Fibroblast of lung (primary cell): ENCODE results near the gene ANO10. TPM values are rescaled to one million over a fixed set of nuclear protein-coding genes. Genes with fewer than 3 reads are reported as not detected.

Experiments
- DNase-seq, 2 donors: peaks; one replicate each; pipeline versions ENCODE4 v3.0.0 to v3.0.0-alpha.2; 2010; ENCODE audit warnings: low read depth in 2 of 2
- H2AFZ ChIP-seq: 2 replicates; pipeline ENCODE4 v1.5.1; 2012; ENCODE audit warnings: low read length, control low read depth, inconsistent platforms
- H3K27ac ChIP-seq: 2 replicates; pipeline ENCODE4 v1.5.1; 2011; ENCODE audit warnings: low read length, control low read depth; ENCODE audit not compliant: insufficient read depth
- H3K27me3 ChIP-seq: 2 replicates; pipeline ENCODE4 v1.5.1; 2011; ENCODE audit warnings: mild to moderate bottlenecking, low read length; ENCODE audit not compliant: control insufficient read depth, insufficient read depth
- H3K36me3 ChIP-seq: 2 replicates; pipeline ENCODE4 v1.5.1; 2011; ENCODE audit warnings: low read length; ENCODE audit not compliant: control insufficient read depth, insufficient read depth
- H3K4me1 ChIP-seq: 2 replicates; pipeline ENCODE4 v1.5.1; 2011; ENCODE audit warnings: low read length; ENCODE audit not compliant: control insufficient read depth, insufficient read depth; ENCODE audit errors: extremely low read depth
- H3K4me2 ChIP-seq: 2 replicates; pipeline ENCODE4 v1.5.1; 2011; ENCODE audit warnings: low read length, control low read depth; ENCODE audit not compliant: insufficient read depth; ENCODE audit errors: extremely low read depth
- H3K4me3 ChIP-seq, 4 experiments: fragments of 200-600 bp in 1 of 4; sonication (generic) in 1 of 4; replicated peaks in 1 of 4; 2 replicates each; pipeline ENCODE4 v1.5.1; 2011 to 2016; ENCODE audit warnings: low read length in 4 of 4, low read depth in 3 of 4, mild to moderate bottlenecking in 3 of 4, control low read depth in 2 of 4, inconsistent platforms in 1 of 4, mixed read lengths in 1 of 4; ENCODE audit not compliant: insufficient read depth in 1 of 4; ENCODE audit errors: control extremely low read depth in 1 of 4
- H3K79me2 ChIP-seq: 2 replicates; pipeline ENCODE4 v1.5.1; 2012; ENCODE audit warnings: mild to moderate bottlenecking, low read length, inconsistent platforms; ENCODE audit not compliant: control insufficient read depth, insufficient read depth
- H3K9ac ChIP-seq: 2 replicates; pipeline ENCODE4 v1.5.1; 2011; ENCODE audit warnings: mild to moderate bottlenecking, low read length, control low read depth; ENCODE audit not compliant: insufficient read depth
- H3K9me3 ChIP-seq: 2 replicates; pipeline ENCODE4 v1.5.1; 2012; ENCODE audit warnings: low read depth, low read length; ENCODE audit not compliant: control insufficient read depth, insufficient read depth
- H4K20me1 ChIP-seq: 2 replicates; pipeline ENCODE4 v1.5.1; 2011; ENCODE audit warnings: low read length; ENCODE audit not compliant: control insufficient read depth, insufficient read depth; ENCODE audit errors: extremely low read depth
- CTCF ChIP-seq, 2 donors: IDR thresholded peaks in 1 of 2; conservative IDR thresholded peaks in 1 of 2; 1 replicate in 1 of 2; 2 replicates in 1 of 2; pipeline ENCODE4 v1.5.1; 2011 to 2012; ENCODE audit warnings: low read length in 2 of 2, control low read depth in 1 of 2, inconsistent platforms in 1 of 2, low read depth in 1 of 2, mild to moderate bottlenecking in 1 of 2
- EZH2 ChIP-seq: IDR thresholded peaks from 2 replicates; pipeline ENCODE4 v1.5.1; 2012; ENCODE audit warnings: low read length, control low read depth, mild to moderate bottlenecking; ENCODE audit errors: missing control alignments
- polyA plus RNA-seq, 2 donors: library from polyadenylated mRNA; depleted of rRNA in 1 of 2; stranded (reverse) in 1 of 2; unstranded in 1 of 2; fragments of >200 nt; gene quantifications; 2 replicates each; pipeline ENCODE4 v1.2.1, GENCODE V29; 2011 to 2012; ENCODE audit warnings: missing spikeins in 1 of 2
- total RNA-seq: library from RNA; depleted of rRNA; stranded (reverse); fragments of >200 nt; gene quantifications from 2 replicates; pipeline ENCODE4 v1.2.1, GENCODE V29; 2014

ANO10 gene
- total and polyA plus RNA-seq, 2 donors (not counting 1 experiment from before 2014, with no cell fraction given): 103 to 138 TPM

GRCh38 chr3:43405888-43406642, 215.7 kb downstream of the ANO10 start:
- no peaks in the 10 kb centered on the region for H3K79me2 ChIP-seq
- no peak overlapping the region for H3K4me3 ChIP-seq
- no peak overlapping the region for H2AFZ ChIP-seq
- H3K4me1 ChIP-seq: no peaks in the 10 kb centered on the region
- no peaks in the 10 kb centered on the region for H4K20me1 ChIP-seq
- H3K36me3 ChIP-seq: no peaks in the 10 kb centered on the region
- TF ChIP-seq EZH2: no peak
- TF ChIP-seq CTCF (conservative IDR thresholded peaks at IDR 0.05 in 1 of 2, IDR thresholded peaks at IDR 0.05 in 1 of 2; ENCODE audit: low read depth in 1 of 2, low read length in 2 of 2): no peak
- H3K4me2 ChIP-seq: no peak overlapping the region
- no peaks in the 10 kb centered on the region for H3K27me3 ChIP-seq
- no peak overlapping the region for H3K9ac ChIP-seq
- peak; percentile 83 to 92 for DNase-seq
- H3K27ac ChIP-seq: no peak overlapping the region
- H3K9me3 ChIP-seq: no peaks in the 10 kb centered on the region

GRCh38 chr3:43400781-43401730, 220.8 kb downstream of the ANO10 start:
- Histone ChIP-seq H3K9ac (no peak overlapping the region), H3K9me3 (no peaks in the 10 kb centered on the region), H3K4me1 (no peaks in the 10 kb centered on the region), H4K20me1 (no peaks in the 10 kb centered on the region), H3K36me3 (no peaks in the 10 kb centered on the region), H3K4me2 (no peak overlapping the region), H3K79me2 (no peaks in the 10 kb centered on the region), H3K4me3 (no peak overlapping the region), H3K27ac (no peak overlapping the region), H3K27me3 (no peaks in the 10 kb centered on the region), H2AFZ (no peak overlapping the region)
- TF ChIP-seq CTCF (conservative IDR thresholded peaks at IDR 0.05 in 1 of 2, IDR thresholded peaks at IDR 0.05 in 1 of 2; ENCODE audit: low read depth in 1 of 2, low read length in 2 of 2): no peak
- TF ChIP-seq EZH2: no peak
- DNase-seq: no peak

- Histone ChIP-seq H3K79me2 (no peaks in the 10 kb centered on the region), H3K36me3 (no peaks in the 10 kb centered on the region), H3K4me2 (no peak overlapping the region), H3K4me3 (no peak overlapping the region), H3K9me3 (no peaks in the 10 kb centered on the region), H4K20me1 (no peaks in the 10 kb centered on the region), H3K27me3 (no peaks in the 10 kb centered on the region), H3K4me1 (no peaks in the 10 kb centered on the region), H2AFZ (no peak overlapping the region), H3K9ac (no peak overlapping the region), H3K27ac (no peak overlapping the region)
- no peak for DNase-seq
- TF ChIP-seq EZH2 (no peak), CTCF (conservative IDR thresholded peaks at IDR 0.05 in 1 of 2, IDR thresholded peaks at IDR 0.05 in 1 of 2; ENCODE audit: low read depth in 1 of 2, low read length in 2 of 2) (no peak)
Observed at GRCh38 chr3:43400167-43400566, 221.6 kb downstream of the ANO10 start.
